SK-N-SH (cell line): Measurements from ENCODE around the gene HEXA. TPM values are rescaled to one million over a fixed set of nuclear protein-coding genes. Genes with fewer than 3 reads are reported as not detected.

ENCODE experiments used
- CTCF ChIA-PET: fragments of 300-600, 350-600 bp; formaldehyde crosslinking; extraction: SDS; loops from one replicate; lab custom pipeline; 2021; lab: Yijun Ruan, JAX
- POLR2A ChIA-PET: fragments of 350-600 bp; sonication (Branson Sonifier 250); formaldehyde crosslinking; extraction: SDS; loops from one replicate; lab custom pipeline; 2020; ENCODE audit warnings: antibody characterized with exemption, inconsistent platforms; lab: Yijun Ruan, JAX
- DNase-seq: peaks from one replicate; pipeline ENCODE4 v3.0.0; 2012
- H2AFZ ChIP-seq: fragments of 200-600 bp; sonication (generic); 2 replicates; pipeline ENCODE4 v1.8.1; 2016; ENCODE audit warnings: antibody characterized with exemption, mild to moderate bottlenecking, low read depth
- H3F3A ChIP-seq: fragments of 200-600 bp; sonication (generic); replicated peaks from 2 replicates; pipeline ENCODE3; 2016; ENCODE audit warnings: antibody characterized with exemption, mild to moderate bottlenecking; ENCODE audit not compliant: insufficient read depth
- H3K27ac ChIP-seq, 2 experiments: fragments of 200-500 bp in 1 of 2; fragments of 200-600 bp in 1 of 2; sonication (Bioruptor generic) in 1 of 2; sonication (generic), shearing (Covaris generic) in 1 of 2; 2 replicates each; pipeline versions ENCODE4 v1.5.1 to v1.6.1; 2014 to 2016; ENCODE audit warnings: low read depth in 2 of 2, inconsistent platforms in 1 of 2, low read length in 1 of 2, mild to moderate bottlenecking in 1 of 2, mixed read lengths in 1 of 2
- H3K27me3 ChIP-seq: fragments of 200-600 bp; sonication (generic), shearing (Covaris generic); 2 replicates; pipeline ENCODE4 v1.6.1; 2016; ENCODE audit warnings: mixed run types; ENCODE audit not compliant: insufficient read depth
- H3K36me3 ChIP-seq, 2 experiments: fragments of 200-500 bp in 1 of 2; fragments of 200-600 bp in 1 of 2; sonication (Bioruptor generic) in 1 of 2; sonication (generic) in 1 of 2; replicated peaks in 1 of 2; 2 replicates each; pipeline versions ENCODE3 to v1.5.1; 2014 to 2016; ENCODE audit warnings: low read length in 1 of 2, mild to moderate bottlenecking in 1 of 2; ENCODE audit not compliant: insufficient read depth in 2 of 2, control insufficient read depth in 1 of 2
- H3K4me1 ChIP-seq, 2 experiments: fragments of 200-500 bp in 1 of 2; fragments of 200-600 bp in 1 of 2; sonication (Bioruptor generic) in 1 of 2; sonication (generic), shearing (Covaris generic) in 1 of 2; 2 replicates each; pipeline versions ENCODE4 v1.5.1 to v1.6.1; 2014 to 2016; ENCODE audit warnings: low read depth in 1 of 2, low read length in 1 of 2, mixed run types in 1 of 2; ENCODE audit not compliant: insufficient read depth in 2 of 2, control insufficient read depth in 1 of 2
- H3K4me2 ChIP-seq: fragments of 200-600 bp; sonication (generic), shearing (Covaris generic); 2 replicates; pipeline ENCODE4 v1.6.1; 2017; ENCODE audit warnings: mixed run types
- H3K4me3 ChIP-seq, 2 experiments: fragments of 200-500 bp in 1 of 2; fragments of 200-600 bp in 1 of 2; sonication (Bioruptor generic) in 1 of 2; sonication (generic), shearing (Covaris generic) in 1 of 2; 2 replicates each; pipeline versions ENCODE4 v1.5.1 to v1.8.1; 2014 to 2016; ENCODE audit warnings: low read depth in 2 of 2, inconsistent platforms in 1 of 2, low read length in 1 of 2, mild to moderate bottlenecking in 1 of 2, mixed read lengths in 1 of 2, moderate library complexity in 1 of 2
- H3K79me2 ChIP-seq: fragments of 200-600 bp; sonication (generic); 2 replicates; pipeline ENCODE4 v1.8.1; 2017; ENCODE audit warnings: mild to moderate bottlenecking; ENCODE audit not compliant: insufficient read depth
- H3K9ac ChIP-seq: fragments of 200-600 bp; sonication (generic); 2 replicates; pipeline ENCODE4 v1.6.1; 2017; ENCODE audit warnings: mixed run types
- H3K9me2 ChIP-seq: fragments of 200-600 bp; sonication (generic); 2 replicates; pipeline ENCODE4 v1.6.1; 2017; ENCODE audit warnings: mixed run types
- H3K9me3 ChIP-seq: fragments of 200-600 bp; sonication (generic); 2 replicates; pipeline ENCODE4 v1.6.1; 2017; ENCODE audit warnings: mixed run types, mild to moderate bottlenecking, moderate library complexity
- H4K20me1 ChIP-seq: fragments of 200-600 bp; sonication (generic); 2 replicates; pipeline ENCODE4 v1.6.1; 2017; ENCODE audit warnings: mild to moderate bottlenecking, mixed run types; ENCODE audit not compliant: insufficient read depth
- CHD2 ChIP-seq: fragments of 150-350 bp; IDR thresholded peaks from 2 replicates; pipeline ENCODE4 v1.6.1; 2018; ENCODE audit warnings: low read length; ENCODE audit not compliant: partially characterized antibody
- ELF1 ChIP-seq: IDR thresholded peaks from 2 replicates; pipeline ENCODE4 v1.4.0; 2012
- FOSL2 ChIP-seq: IDR thresholded peaks from 2 replicates; pipeline ENCODE4 v1.4.0; 2012; ENCODE audit warnings: low read depth, mild to moderate bottlenecking, moderate library complexity, borderline replicate concordance
- FOXJ3 ChIP-seq: sonication (generic); formaldehyde crosslinking; IDR thresholded peaks from 2 replicates; pipeline ENCODE4 v1.5.1; 2020; ENCODE audit warnings: mild to moderate bottlenecking, missing genetic modification reagents
- FOXM1 ChIP-seq: IDR thresholded peaks from 2 replicates; pipeline ENCODE4 v1.4.0; 2012; ENCODE audit warnings: low read depth, mild to moderate bottlenecking
- IRF3 ChIP-seq: fragments of 150-350 bp; IDR thresholded peaks from 2 replicates; pipeline ENCODE4 v1.6.1; 2016; ENCODE audit warnings: mild to moderate bottlenecking, low read depth, low read length
- JUND ChIP-seq: IDR thresholded peaks from 2 replicates; pipeline ENCODE4 v1.4.0; 2012
- MAX ChIP-seq: IDR thresholded peaks from 2 replicates; pipeline ENCODE4 v1.4.0; 2012; ENCODE audit warnings: low read depth
- MXI1 ChIP-seq: IDR thresholded peaks from 2 replicates; pipeline ENCODE4 v1.6.1; 2012; ENCODE audit warnings: mild to moderate bottlenecking, low read depth, low read length, improper control_type of control experiment
- PBX3 ChIP-seq: IDR thresholded peaks from 2 replicates; pipeline ENCODE4; 2012
- RAD21 ChIP-seq: IDR thresholded peaks from 2 replicates; pipeline ENCODE4 v1.6.1; 2012; ENCODE audit warnings: mild to moderate bottlenecking, low read length
- RCOR1 ChIP-seq: fragments of 150-350 bp; IDR thresholded peaks from 2 replicates; pipeline ENCODE4 v1.6.1; 2017; ENCODE audit warnings: antibody characterized with exemption, low read length
- SIN3A ChIP-seq: IDR thresholded peaks from 2 replicates; pipeline ENCODE4 v1.6.1; 2012; ENCODE audit warnings: low read depth, mild to moderate bottlenecking, low read length, moderate library complexity, borderline replicate concordance
- TAF1 ChIP-seq: IDR thresholded peaks from 2 replicates; pipeline ENCODE4 v1.6.1; 2012; ENCODE audit warnings: low read depth, mild to moderate bottlenecking, low read length, moderate library complexity, borderline replicate concordance
- TEAD4 ChIP-seq: IDR thresholded peaks from 2 replicates; pipeline ENCODE4 v1.4.0; 2012; ENCODE audit warnings: mild to moderate bottlenecking, borderline replicate concordance; ENCODE audit not compliant: insufficient read depth
- USF1 ChIP-seq: IDR thresholded peaks from 2 replicates; pipeline ENCODE4 v1.4.0; 2012; ENCODE audit warnings: low read depth, borderline replicate concordance
- USF2 ChIP-seq: fragments of 150-350 bp; IDR thresholded peaks from 2 replicates; pipeline ENCODE4 v1.6.1; 2017; ENCODE audit warnings: antibody characterized with exemption, low read length, low read depth, borderline replicate concordance
- YY1 ChIP-seq: IDR thresholded peaks from 2 replicates; pipeline ENCODE4 v1.4.0; 2012; ENCODE audit warnings: low read depth, mild to moderate bottlenecking
- ZBTB33 ChIP-seq: IDR thresholded peaks from 2 replicates; pipeline ENCODE4 v1.4.0; 2012; ENCODE audit warnings: low read depth, borderline replicate concordance
- polyA plus RNA-seq, 3 experiments: library from polyadenylated mRNA; depleted of rRNA; stranded (reverse); fragments of >200 nt; gene quantifications; 2 replicates each; pipeline ENCODE4 v1.2.3, GENCODE V29; 2012

Gene HEXA
- polyA plus RNA-seq, 1 of the 3 experiments (the other 2 are of a cell fraction): 251 TPM

- CTCF ChIA-PET: no interaction called here
- no peak for DNase-seq
- no peak overlapping the region for H2AFZ ChIP-seq
- H3K4me2 ChIP-seq: no peak overlapping the region
- H3K9me3 ChIP-seq: no peaks in the 10 kb centered on the region
- H3F3A ChIP-seq: peaks cover 6% of the 10 kb centered on the region
- H3K79me2 ChIP-seq: peaks cover 60% of the 10 kb centered on the region
- H3K4me3 ChIP-seq: no peak overlapping the region
- peaks cover 3 to 6% of the 10 kb centered on the region in 2 experiments for H3K36me3 ChIP-seq
- no peaks in the 10 kb centered on the region for H4K20me1 ChIP-seq
- POLR2A ChIA-PET: no interaction called here
- TF ChIP-seq MAX (no peak), CHD2 (no peak), TEAD4 (no peak), PBX3 (no peak), USF1 (no peak), IRF3 (no peak), TAF1 (no peak), MXI1 (no peak), SIN3A (no peak), USF2 (no peak), ELF1 (no peak), ZBTB33 (no peak), FOXJ3 (no peak), YY1 (no peak), RCOR1 (no peak), JUND (no peak), FOSL2 (no peak), RAD21 (no peak), FOXM1 (no peak)
- H3K27ac ChIP-seq: no peak overlapping the region
- H3K9me2 ChIP-seq: no peaks in the 10 kb centered on the region
- no peaks in the 10 kb centered on the region for H3K27me3 ChIP-seq
- H3K9ac ChIP-seq: no peak overlapping the region
- peaks cover 7 to 11% of the 10 kb centered on the region in 2 experiments; a peak in 3 of 4 replicates for H3K4me1 ChIP-seq
These were observed 3.5 kb downstream of the HEXA start for GRCh38 chr15:72372361-72372760.
